GM19452 (cell line): ENCODE results near the gene MCTP1.
"Not testable (repeated sequence)": the region's sequence is repeated elsewhere in the genome, so short reads cannot be mapped to it uniquely, and the experiment has no call there.

Source experiments
- ATAC-seq: cut with Tn5 transposase; IDR thresholded peaks from one replicate; pipeline ENCODE4 v1.9.1; 2021; ENCODE audit not compliant: unreplicated experiment

Gene MCTP1

DNA sequence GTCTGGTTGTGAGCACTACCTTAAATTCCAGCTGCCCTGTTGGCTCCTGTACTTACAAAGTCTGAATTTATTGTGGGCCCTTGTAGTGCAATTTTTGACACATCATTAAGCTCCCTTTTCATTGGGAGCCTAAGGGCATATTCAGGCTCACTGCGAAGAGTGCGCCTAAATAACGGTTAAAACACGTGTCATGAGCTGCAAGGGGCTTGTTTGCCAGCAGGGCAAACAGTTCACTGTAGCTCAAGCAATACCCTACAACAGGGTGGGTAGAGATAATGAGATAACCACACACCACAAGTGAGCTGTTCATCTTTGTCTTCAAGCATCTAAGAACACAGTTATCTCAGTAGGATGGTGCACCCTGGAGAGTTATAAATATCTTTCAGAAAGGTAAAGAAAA lies 452.2 kb downstream of the MCTP1 start:
- ATAC-seq: no peak

DNA sequence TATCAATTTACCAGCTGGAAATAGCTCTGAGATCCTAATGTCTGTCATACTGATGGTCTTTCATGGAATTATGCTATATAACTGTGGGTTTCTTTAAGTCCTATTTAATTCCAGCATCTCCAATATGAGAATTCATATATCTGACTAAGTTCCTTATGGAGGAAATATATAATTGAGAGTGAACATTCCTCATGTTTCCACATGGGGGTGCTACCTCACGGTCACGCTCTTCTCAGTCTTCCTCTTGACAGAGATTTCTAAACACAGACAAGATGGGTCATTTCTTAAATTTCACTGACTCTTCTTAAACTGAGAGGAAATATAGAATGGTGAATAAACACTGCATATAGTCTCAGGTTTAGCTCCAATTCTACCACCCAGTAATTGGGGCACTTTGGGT lies 454.4 kb downstream of the MCTP1 start:
- no peak for ATAC-seq

DNA sequence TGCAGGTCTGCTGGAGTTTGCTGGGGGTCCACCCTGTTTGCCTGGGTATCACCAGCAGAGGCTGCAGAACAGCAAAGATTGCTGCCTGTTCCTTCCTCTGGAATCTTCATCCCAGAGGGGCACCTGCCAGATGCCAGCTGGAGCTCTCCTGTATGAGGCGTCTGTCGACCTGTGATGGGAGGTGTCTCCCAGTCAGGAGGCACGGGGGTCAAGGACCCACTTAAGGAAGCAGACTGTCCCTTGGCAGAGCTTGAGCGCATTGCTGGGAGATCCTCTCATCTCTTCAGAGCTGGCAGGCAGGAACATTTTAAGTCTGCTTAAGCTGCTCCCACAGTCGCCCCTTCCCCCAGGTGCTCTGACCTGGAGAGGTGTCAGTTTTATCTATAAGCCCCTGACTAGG lies 456.7 kb downstream of the MCTP1 start:
- ATAC-seq: not testable (repeated sequence)

DNA sequence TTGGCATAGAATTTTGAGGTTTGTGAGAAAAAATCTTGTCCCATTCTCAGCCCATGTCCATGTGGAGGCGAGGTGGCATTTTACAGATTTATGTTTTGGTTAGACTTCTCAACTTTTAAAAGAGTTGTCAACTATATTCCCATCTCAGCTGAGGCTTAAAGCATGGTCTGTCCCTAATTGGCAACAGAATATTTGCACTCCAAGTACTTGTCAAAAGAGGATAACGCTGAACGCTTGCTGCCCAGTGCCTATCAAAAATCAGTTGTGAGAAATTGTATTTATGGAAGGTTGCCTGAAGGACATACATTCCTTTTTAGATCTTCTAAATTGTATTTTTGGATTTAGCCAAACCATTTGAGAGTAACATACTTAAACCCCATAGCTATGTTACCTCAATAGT lies 464.4 kb downstream of the MCTP1 start:
- ATAC-seq: no peak

DNA sequence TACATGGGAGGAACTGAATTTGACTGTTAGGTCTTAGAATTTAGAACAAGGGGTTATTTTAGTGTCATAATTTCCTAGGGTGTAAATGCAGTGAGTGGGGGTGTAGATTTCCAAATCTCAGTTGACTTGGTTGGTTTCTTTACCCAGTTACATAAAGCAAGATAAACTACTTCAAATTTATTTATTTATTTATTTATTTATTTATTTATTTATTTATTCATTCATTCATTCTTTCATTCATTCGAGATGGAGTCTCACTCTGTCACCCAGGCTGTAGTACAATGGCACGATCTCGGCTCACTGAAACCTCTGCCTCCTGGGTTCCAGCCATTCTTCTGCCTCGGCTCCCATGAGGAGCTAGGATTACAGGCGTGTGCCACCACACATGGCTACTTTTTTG lies 466.0 kb downstream of the MCTP1 start:
- ATAC-seq: no peak

DNA sequence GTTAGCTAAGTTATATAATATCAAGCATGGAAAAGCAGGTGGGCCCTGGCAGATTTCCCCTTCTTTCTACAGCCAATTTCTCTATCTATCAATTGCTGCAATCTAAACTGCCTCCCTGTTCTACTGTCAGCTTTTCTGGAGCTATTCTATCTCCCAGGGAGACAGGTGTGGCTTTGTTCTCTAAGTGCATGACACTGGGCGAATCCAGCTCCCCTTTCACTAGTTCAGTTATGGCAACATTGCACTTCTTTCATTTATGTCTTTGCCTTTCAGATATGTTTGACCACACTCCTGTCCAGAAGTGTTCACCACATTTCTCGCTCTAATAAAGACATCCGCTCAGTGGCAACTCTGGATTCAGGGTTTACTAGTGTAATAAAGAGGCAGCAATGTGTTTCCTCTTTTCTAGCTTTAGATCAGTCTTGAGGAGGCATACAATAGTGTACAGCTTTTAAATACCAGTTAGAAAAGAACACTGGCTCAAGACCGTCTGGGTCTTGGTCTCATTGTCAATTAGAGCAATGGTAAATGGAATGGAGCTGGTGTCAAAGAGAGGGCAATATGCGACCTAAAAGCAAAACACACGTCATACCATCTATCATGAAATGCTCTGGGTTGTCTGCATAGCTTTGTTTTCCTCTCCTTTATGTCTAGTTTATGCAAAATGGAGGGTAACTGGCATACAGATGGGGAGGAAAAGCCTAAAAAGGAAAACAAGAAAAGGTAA lies 469.4 kb downstream of the MCTP1 start:
- ATAC-seq: no peak

DNA sequence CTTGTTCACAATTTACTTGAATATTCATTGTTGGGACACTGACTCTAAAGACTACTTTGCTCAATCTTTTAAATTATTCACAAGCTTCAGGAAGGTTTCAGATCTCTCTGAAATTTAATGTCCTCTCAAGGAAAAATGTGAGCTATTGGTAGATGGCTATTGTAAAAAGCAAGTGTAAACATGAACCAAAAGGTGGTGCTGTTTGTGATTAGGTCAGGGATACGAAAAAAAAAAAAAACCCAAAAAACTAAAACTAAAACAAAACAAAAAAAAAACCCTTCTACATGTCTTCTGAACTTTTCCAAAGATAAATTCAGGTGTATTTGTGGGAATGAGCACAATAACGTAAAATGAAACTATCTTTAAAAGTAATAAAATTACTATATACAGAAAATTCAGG lies 472.7 kb downstream of the MCTP1 start:
- ATAC-seq: no peak

DNA sequence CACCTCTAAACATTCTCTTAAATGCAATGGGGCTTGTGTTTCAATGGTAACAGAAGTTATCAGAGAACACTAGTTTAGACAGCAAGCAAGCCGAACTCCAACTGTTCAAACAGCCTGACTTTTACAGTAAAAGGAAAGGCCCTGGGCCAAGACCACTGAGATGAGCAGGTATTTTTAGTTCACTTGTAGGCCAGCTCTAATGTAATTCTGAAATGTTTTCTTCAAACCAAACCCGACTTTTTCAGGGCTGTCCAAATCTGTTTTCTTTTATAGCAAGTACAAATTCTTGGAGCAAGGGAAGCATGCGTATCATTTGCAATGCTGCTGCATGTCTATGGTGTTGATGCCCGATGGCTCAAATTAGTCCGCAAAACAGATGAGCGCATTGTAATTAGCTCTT lies 473.6 kb downstream of the MCTP1 start:
- no peak for ATAC-seq

DNA sequence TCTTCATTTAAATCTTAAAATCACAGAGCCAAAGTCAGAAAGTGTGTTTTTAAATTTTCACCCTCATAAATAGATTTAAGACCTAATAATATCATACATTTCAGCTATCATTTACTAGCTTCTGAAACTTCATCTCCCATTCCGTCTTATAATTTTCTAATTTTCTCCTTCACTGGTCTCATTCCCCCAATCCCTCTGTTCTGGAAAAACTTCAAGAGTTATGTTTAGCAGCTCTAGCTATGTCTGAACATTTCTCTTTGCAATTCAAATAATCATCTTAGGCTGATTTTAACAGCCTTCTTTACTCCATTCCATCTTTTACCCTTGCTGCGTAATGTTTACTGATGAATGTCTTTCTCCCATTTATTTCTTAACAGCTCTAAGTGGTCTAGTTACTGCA lies 474.0 kb downstream of the MCTP1 start:
- no peak for ATAC-seq

DNA sequence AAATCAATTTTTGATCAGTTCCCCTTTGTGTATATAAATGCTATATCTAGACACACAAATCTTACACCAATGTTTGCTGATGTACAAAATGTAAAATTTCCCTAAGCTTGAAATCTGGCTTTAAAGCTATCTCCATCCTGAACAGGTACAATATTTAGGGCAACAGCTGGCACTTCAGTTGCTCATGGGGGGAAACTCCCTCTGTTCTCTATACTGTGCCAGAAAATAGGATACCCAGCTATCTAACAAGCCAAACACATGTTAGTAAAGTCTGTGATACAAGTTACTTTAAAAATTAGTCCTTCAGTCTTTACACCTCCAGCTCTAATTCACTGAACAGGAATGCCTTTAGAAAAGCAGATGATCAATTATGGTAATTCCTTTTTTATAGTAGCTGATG lies 474.6 kb downstream of the MCTP1 start:
- ATAC-seq: no peak

DNA sequence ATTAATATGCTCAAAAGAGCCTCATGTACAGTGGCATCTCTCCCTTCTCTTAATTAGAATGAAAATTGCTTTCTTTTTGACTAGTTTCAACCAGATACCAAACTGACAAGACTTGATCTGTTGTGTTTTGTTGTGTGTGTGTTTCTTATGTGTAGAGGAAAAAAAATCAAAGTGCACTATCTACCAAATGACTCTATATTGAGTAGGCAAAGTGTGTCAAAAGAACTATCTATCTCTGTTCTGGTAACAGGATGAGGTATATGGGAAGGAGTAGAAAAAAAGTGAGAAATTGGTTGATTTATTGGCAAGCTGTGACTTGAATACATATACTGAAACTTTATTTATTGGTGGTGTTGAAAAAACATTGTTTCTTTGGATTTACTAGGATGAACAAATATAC lies 476.4 kb downstream of the MCTP1 start:
- no peak for ATAC-seq

DNA sequence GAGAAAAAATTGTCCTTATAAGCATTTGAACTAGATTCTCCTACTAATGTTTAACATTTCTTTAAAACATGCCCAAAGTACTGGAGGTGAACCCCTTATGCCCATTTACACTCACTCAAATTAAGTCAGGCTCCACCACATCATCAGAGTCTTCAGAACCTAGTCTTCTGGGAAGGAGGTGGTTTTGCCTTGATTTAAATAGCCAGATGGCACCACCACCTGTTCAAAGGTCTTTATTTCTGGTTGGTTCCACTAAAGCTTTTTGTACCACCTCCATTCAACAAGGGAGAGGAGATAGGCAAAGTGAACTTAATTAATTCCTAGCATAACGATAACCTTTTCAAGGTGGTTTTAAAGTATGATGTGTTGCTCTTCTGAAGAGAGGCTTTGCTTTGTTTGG lies 476.9 kb downstream of the MCTP1 start:
- ATAC-seq: no peak

DNA sequence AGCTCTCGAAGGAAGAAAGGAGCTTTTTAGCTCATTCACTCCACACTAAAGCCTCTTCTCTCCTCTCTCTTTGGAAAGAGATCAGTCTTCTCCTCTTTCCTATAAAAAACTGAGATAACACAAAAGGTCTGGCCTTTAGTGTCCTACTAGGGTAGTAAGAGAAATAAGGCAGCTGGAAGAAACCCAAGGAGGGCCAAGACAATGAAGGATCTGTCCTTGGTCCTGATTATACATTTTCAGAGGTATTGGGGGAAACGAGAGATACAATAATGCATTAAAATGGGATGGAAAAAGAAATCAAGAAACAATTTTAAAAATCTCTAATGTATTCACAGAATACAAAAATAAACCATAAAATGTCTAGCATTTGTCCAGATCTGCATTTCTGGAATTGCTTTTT lies 482.4 kb downstream of the MCTP1 start:
- no peak for ATAC-seq

DNA sequence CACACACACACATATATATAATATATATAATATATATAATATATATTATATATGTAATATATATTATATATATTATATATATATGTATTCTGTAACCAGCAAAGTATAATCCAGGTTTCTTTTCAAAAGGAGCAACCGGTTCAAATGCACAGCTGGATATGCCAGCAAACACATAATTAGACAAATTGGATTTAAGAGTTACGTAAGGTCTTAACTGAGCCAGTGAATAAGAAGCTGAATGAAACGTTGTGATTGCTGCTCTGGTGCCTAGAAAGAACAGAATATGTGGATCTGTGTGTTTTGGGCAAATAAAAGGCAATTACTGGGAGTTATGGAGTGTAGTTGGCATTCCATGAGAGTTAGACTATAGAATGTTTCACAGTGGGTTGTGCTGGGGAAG lies 488.3 kb downstream of the MCTP1 start:
- ATAC-seq: no peak

DNA sequence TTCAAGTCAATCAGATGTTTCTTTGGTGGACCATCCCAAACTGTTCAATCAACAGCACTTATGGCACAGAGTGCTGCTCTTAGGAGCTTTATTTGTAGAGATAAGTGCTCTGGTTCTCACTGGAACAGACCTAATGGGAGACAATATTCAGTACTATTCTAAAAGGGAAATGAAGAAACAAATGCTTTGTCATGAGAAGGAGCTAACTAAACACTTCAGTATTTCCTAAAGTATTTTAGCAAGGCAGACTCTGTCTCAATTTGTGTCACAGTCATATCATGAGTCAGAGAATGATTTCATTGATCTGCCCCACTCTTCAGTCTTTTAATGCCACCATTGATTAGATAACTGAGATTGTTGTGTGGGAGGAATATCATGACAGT lies 491.1 kb downstream of the MCTP1 start:
- peak; percentile 46 for ATAC-seq

DNA sequence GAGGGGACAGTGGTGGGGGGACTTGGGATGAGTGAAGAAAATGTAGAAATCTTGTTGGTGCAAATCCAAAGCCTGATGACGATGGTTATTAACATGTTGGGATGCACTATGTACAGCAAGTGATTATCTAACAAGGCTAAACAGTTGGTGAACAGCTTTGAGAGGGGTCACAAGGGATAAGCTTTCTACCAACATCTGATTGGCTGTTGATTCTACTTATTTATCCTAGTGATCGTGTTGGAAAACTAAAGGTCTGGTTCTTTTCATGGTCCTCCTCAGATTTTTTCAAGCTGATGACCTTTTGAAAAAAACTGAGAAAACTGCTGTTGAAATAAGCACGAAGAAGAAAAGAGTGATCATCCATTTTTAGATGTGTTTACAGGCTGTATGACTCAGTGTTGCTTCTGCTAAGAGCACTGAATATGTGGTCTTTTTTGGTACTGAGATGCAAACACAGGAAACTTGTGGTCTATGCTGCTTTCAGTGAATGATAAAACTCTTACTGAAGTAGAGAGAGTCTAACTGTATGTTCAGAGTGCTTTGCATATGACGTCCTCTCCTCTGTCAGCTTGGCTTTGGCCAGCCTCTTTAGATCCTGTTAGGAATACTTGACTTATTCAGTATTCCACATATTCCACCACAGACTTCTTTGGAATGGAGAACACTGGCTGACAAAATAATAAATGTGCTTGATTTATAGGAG lies 491.6 kb downstream of the MCTP1 start:
- ATAC-seq: peak; percentile 99

DNA sequence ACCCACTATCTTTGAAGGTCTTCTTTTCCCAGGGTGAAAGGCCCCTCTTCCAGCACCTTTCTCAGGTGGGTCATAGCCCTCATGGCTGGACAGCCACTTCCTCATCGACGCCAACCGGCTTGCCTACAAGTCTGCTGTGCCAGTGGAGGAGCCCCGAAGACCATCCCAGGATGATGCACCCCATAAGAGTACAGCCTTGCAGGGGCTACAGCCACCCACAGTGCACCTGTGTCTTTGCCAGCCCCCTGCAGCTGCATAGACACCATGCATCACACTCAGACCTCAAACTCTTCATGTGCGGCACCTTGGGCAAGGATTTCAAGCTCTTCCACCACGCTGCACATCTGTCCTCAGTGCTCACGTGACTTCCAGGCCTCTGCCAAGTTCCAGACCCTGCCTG lies 493.1 kb downstream of the MCTP1 start:
- no peak for ATAC-seq

DNA sequence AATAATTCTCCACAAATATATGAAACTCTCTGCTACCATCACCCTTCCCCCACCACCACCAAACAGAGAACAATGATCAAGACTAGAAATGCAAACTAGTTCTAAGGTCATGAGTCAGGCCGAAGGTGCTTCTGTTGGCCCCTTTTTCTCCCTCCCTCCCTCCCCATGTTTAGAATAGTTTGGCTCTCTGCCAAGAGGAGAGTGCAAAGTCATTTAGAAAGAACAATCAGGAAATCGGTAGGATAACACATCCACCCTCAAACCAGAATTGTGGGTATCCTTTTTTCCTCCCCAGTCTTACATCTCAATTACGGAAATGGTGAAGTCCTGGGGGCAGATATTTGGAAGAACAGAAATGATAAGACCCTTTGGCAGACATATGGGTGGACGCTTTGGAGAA lies 496.4 kb downstream of the MCTP1 start:
- no peak for ATAC-seq

DNA sequence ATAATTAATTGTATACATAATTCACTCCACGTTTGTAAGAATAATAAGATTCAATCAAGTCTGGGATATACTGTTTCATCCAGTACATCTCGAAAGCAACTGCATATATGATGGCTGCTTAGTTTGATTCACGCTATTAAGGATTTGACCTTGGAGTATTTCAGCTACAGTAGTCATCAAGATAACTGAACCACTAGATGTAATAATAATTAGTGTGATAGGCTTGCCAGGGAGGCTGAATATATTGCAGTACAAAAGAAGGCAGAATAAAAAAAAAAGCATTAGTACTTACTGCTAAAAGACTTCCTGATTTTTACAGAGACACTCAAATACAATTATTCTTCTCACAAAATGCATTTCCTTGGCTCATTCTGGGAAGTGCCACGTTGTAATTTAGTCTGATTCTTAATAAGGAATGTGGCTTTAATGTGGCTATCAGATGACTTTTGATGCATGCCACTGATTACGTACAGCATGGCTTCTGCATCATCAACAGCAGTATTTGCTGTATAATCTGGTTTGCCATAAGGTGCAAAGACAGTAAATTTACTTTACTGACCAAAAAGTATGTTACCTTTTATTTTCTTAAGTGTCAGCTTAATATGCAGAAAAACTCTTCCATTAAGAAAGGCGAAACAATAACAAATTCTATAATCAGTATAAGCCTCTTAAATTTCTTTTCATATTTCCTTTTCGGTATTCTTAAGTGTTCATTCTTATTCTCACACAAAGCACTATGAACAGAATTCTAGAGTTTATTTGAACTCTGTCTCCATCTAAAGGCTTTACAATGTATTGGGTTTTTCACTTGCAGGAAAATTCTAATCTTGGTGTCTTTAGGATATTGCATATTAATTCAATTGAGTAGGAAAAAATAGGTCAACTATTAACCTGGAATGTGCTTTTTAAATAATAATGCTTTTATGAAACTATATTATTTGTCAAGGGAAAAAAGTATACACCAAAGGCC lies 500.1 kb downstream of the MCTP1 start:
- ATAC-seq: no peak

DNA sequence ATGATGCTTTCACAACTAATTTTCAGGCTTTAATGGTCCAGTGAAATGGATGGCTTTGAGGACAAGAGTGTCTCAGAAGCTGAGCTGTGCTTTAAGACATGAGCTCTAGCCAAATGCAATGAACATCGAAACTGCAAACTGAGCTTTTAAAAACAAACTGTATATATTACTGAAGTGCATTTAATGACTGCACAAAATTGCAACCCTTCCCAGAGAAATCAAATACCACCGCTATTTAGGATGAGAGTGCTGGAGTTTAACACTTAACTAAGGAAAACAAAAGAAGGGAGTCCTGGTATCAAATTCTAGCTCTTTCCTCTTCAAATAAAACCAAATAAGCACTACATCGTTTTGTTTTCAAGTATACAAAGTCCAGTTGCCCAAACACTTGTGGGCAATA lies 502.5 kb downstream of the MCTP1 start:
- no peak for ATAC-seq

DNA sequence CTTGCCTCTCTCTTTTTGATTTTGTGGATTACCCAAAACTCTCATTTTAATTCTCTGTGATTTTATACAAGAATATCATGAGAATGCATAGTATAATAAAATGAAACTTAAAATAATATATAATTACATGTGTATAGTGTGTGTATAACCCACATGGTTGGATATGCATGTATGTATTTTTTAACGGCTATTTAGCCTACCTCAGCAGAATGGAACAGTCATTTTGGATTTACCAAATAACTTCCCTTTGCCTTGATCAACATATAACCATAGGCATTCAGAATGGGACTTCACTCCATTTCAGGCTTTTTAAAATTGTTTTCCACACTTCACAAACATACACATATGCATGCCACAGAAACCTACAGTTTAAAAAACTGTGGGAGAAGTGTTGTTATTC lies 505.2 kb downstream of the MCTP1 start:
- ATAC-seq: no peak

DNA sequence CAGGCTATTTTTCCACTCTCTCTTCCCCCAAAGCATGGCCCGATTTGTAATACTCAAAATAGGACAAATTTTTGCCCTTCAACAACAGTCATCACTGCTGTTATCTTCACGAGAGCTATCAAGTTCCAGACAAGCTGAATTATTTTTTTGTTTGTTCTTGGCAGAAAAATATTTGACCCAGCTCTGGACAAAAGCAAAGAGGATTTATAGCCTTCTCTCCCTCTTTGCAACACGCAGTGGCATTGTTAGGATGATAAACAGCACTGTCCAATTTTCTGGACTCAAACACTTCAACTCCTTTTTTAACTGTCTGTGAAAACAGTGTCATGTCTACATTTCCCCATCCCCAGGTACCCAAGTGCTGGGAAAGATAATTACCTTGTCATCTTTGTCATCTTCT lies 506.2 kb downstream of the MCTP1 start:
- no peak for ATAC-seq
